Measurements from ENCODE around the gene FBXL14. TPM values are rescaled to one million over a fixed set of nuclear protein-coding genes. Genes with fewer than 3 reads are reported as not detected.
A peak's percentile ranks its signal among the peaks of the same experiment; 100 is the strongest.
"Not testable (repeated sequence)": the region's sequence is repeated elsewhere in the genome, so short reads cannot be mapped to it uniquely, and the experiment has no call there.

The FBXL14 gene
- polyA plus RNA-seq, 4 donors, result 10.7 to 17.2 (median 13.8) TPM

DNA sequence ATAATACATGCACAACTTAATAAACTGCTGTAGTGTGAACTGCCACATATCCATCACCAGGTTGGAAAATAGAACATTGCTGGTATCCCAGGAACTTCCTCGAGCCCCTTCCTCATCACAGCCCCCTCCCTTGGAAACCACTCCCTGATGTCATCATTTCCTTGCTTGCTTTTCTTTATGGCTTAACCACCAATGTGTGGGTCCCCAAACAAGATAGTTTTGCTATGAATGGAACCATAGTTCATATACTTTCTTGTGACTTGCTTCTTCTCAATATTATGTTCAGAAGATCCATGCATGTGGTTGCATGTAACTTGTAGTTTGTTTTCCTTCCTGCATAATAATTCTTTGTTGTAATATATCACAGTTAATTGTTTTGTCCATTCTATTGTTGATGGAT is 25.7 kb upstream of the FBXL14 start:
- DNase-seq (ENCODE audit: low read depth in 4 of 4, low spot score in 2 of 4), result no peak

DNA sequence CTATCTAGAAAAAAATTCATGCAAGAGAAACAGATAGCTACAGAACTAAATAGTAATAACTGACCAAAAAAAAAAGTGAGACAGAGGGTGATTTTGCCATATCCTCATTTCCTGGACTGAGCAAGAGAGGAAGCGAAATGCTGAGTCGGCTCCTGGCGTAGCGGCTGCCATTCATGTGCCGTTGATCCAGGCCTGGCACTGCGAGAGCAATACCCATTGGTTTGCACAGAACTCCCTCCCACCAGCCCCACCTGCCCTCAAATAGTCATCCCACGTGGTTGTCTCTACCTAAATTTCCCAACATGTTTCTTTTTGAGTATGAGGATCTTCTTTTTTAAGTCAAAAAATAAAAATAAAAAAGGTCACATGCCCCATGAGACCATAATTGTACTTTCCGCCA is 25.2 kb upstream of the FBXL14 start:
- DNase-seq (ENCODE audit: low read depth in 4 of 4, low spot score in 2 of 4), result no peak

DNA sequence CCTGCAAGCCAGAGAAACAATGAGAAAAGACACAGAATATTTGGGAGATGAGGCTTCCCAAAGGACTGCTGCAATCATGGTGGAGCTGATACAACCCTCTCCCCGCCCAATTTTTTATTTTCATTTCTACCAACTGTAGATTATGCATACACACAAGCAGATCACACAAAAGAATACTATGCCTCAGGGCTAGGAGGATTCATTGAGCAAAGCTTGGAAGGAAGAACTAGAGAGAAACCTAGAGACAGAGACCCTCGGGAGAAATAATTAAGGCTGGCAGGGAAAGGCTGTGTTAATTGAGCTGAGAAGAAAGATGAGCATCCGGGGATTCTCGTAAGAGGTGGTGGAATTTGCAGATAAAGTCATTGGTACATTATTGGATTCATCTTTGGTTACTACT is 24.8 kb upstream of the FBXL14 start:
- no peak for DNase-seq (ENCODE audit: low read depth in 4 of 4, low spot score in 2 of 4)

DNA sequence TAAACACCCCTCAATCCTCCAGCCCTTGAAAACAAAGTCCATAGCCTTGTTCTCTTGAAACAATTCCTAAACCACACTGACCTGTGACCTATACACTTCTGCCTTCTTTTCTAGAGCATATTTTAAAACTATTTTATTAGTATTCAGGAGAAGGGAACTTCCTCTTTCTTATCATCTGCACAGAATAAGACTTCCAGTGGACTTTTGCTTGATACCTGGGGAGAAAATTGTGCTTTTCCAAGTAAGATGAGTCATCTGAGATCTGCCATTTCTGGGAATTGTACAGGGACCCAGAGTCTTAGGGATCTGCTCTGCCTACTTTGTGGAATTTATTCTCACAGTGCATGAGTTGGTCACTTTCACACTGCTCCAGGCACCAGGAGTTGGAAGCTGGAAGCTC is 24.1 kb upstream of the FBXL14 start:
- DNase-seq (ENCODE audit: low read depth in 4 of 4, low spot score in 2 of 4), result no peak

DNA sequence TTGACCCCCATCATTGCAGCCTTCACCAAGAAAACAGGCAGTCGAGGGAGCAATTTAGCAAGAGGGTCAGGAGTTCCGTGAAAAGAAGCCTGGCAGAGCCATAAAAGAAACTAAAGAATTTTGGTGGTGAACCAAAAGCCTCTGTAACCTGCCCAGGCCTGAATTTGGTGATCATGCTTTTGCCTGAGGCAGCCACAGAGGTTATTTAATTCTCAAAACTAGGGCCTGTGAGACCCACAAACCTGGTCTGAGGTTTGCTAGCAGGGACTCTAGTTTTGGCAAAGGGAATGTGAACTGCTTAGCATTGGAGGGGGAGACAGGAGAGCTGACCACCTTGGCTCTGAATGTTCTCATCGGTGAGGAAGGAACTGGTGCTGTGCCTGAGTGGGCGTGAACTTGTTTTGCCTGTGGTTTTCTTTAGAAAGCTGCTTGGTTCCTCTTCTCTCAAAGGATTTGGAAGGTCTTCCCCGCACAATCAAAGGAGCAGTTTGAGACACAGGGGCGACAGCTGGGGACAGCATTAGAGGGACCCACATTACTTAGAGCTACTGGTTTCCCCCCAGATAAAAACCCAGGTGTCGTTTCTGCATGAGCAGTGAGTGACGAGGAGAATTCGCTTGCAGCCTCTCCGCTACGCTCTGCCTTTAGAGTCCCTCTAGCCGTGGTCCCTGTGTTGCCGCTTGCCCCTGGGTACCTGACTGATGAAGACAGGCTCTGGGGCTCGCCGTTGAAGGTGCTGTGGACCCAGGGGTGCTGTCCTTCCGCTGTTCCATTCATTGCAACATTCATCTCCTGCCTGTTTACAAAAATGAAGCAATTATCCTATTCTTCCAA is 22.1 kb upstream of the FBXL14 start:
- DNase-seq (ENCODE audit: low read depth in 4 of 4, low spot score in 2 of 4), result no peak

DNA sequence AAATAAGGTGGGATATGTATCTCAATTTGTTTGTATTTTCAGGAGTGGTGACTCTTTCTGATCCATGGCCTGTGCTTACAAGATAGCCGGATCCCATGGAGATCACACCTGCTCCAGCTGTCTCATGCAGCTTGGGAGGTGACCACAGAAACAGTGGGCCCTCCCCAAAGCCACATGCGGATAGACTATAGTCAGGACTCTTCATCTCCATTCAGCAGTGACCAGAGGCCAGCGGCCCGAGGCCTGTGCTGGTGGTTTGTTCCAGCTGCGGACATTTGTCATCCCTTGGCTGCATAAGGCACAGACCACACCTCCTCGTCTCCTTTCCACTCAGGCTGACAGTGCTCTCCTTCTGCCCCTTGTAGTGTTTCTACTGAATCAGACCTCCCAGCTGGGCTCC is 20.0 kb upstream of the FBXL14 start:
- DNase-seq (ENCODE audit: low read depth in 4 of 4, low spot score in 2 of 4), result no peak

DNA sequence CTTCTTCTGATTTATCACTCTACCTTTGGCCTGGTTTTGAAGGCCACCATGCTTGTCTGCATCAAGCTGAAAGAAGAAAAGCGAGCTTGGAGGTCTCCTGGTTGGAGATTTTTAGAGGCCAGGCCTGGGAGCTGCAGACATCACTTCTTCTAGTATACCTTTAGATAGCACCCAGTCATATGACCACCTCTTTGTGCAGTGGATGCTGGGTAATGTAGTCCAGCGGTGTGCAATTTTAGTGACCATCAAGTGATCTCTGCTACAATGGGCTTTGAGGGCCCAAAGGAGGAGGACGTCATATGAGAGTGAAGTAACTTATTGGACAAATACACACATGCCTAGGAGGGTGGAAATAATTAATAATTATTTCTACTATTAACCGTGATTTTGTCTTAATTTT is 19.5 kb upstream of the FBXL14 start:
- no peak for DNase-seq (ENCODE audit: low read depth in 4 of 4, low spot score in 2 of 4)

DNA sequence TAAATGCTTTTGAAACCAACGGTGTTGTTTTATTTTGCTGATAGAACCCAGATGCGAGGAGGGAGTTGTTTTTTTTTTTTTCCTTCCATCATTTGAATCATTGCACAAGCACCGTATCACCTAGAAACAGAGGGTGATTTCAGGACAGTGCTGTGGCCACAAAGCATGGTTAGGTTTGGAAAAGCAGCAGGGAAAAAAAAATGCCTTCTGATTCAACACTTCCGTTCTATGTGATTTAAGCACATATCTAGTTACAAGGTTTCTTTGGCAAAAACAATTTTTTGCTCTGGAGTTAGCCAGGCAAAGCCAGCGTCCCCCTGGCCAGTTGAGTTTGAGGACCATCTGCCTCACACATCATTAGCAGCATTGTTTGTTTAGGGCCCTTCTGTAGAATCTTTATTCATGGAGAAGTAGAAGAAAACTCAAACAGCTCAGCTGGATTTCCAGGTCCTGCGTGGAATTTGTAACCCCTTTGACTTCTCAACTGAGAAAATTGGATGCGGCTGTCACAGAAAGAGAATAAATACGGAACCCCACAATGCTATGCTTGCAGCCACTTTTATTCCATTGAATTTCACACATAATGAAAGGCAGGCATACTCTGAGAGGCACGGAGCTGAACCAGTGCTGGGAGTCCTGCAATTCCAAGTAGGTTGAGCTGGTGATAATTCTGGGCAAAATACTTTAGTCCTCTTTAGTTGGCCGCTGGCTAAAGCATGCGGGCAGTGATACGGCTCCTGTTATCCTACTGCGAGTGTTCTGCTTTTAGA is 17.6 kb upstream of the FBXL14 start:
- DNase-seq (ENCODE audit: low read depth in 4 of 4, low spot score in 2 of 4), result no peak

DNA sequence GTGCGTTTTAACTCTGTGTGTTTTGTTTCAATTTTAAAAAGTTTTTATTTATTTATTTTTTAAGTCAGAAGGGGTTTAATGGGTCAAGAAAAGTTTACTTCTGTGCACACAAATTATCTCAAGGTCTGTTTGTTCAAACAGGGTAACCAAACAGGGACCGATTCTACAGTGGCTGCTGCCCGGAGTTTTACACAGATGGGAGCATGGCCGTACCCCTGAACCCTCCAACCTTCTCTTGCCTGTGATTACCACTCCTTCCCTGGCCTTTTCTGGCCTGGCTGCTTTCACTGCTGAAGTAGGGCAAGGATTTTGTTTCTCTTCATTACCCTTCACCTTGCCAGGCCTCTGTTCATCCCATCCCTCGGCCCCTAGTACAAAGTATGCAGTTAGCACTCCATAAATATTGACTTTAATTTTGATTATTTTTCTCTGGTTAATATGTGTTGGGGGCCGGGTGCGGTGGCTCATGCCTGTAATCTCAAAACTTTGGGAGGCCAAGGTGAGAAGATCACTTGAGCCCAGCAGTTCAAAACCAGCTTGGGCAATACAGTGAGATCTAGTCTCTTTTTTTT is 15.8 kb upstream of the FBXL14 start:
- DNase-seq (ENCODE audit: low read depth in 4 of 4, low spot score in 2 of 4), result no peak

DNA sequence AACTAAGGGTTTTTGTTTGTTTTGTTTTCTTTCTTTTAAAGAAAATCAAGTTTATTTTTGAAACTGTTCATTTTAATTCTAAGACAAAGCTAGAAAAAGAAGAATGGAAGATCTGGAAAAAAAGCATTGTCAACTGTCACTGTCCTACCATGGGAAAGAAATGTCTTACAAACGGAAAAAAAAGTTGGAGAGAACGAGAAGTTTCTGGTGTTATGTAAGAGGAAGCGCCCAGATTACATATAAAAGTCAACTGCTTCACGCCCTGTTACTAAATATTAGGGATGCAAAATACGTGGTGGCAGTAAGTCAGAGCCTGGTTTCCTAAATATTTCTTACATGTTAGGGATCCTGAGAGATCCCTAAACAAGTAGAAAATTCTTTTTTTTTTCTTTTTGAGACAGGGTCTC is 14.3 kb upstream of the FBXL14 start:
- DNase-seq (ENCODE audit: low read depth in 4 of 4, low spot score in 2 of 4), result no peak

DNA sequence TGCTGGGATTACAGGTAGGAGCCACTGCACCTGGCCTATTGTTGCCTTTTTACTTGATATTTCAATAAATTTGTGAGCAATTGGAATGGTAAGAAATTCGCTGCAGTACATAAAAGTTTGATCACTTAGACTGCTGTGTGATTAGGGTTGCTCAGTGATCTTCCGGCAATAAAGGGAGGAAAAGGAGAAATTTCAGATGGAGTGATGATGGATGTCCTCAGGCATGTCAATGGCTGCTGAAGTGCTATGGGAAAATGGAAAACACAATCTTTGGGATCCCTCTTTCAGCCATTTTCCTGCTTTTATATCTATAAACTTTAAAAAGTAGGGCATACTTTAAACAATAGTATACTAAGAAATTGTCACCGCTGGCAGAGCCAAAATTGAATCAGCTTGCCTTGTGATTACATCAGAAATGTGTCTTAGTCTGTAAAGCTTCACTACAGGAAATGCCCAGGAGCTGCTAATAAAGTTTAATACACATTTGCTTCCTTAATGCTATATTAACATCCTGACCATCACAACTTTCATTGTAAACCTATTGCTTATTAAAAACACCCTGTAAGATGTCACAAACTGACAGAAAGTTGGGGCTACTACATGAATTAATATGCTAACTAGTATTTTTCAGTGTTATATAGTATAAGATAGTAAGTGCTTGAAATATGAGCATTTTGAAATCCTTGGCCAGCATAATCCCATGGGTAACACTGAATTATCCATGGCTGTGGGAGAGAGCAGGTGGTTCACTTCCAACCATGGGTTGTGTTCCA is 13.7 kb upstream of the FBXL14 start:
- no peak for DNase-seq (ENCODE audit: low read depth in 4 of 4, low spot score in 2 of 4)

DNA sequence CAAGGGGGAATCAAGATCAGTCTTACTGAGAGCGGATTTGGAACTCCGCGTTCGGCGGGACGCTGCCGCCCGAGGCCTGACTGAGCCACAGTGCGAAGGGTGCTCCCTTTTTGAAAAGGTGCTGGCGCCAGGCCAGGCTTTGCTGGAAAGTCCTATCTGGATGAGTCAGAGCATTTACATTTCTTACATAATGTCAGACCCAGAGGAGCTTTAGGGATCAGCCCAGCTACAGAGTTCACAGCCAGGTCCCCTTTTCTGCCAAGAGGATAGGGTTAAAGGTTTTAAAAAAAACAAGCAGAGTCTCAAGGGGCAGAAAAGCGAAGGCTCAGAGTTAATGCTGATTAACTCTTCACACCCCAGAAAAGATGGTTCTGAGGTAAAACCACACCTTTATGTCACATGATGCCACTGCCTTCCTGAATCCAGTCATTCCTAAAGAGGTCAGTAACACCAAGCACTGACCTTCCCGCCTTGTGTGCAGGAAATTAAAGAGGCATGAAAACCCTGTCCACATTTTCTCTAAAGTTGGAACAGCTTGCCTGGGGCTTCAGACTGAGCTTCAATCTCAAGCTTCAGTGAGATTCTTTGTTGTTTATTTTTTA is 11.7 kb upstream of the FBXL14 start:
- no peak for DNase-seq (ENCODE audit: low read depth in 4 of 4, low spot score in 2 of 4)

DNA sequence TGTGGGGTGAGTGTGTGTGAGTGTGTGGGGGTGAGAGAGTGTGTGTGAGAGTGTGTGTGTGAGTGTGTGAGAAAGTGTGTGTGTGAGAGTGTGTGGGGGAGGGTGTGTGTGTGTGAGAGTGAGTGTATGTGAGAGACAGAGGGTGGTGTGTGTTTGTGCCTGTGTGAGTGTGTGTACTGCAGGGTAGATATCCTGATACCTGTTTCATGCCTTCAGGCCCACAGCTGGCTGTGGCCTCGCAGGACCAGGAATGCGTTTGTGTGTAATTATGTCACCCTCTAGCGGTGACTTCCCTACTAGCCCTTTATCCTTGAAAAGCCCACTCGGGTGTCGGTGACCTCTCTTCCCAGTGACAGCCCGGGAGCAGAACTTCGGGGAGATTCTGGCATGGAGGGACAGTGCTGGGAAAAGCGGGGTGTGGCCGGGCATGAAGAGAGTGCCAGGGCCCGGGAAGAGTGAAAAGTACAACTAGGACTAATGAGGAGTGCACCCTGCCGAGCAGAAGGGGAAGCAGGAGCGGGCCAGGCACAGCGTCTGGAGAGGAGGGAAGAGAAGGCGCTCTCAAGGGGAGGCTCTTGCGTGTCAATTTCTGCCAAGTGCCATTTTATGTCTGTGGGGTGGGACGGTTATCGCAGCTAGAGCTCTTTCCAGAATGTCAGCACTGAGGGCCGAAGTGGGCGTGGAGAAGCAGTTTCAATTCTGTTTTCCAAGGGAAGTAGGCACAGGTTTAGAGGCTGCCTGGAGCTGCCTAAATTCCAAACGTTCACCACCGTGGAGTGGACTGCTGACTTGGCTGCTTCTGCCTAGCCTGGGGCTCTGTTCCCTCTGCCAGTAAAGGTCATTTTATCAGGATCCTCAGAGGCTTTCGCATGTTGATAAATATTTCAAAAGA is 11.0 kb upstream of the FBXL14 start:
- DNase-seq (ENCODE audit: low read depth in 4 of 4, low spot score in 2 of 4), result peak in 1 of 4 donors; percentile 86

DNA sequence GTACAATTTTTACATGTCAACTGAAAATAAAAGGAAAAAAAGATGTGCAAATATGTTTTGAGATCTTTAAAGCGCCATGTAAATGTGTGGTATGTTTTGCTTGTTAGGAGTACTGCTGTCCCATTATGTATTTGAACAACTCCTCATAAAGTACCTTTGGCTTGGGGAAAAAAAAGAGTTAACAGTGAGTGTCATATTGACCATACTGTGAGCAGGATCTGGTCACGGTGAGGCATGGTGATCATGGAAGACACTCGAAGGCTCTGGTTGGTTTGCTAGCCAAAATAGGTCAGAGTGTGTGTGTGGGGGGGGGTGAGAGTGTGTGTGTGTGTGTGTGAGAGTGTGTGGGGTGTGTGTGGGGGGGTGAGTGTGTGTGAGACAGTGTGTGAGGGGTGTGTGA is 10.1 kb upstream of the FBXL14 start:
- DNase-seq (ENCODE audit: low read depth in 4 of 4, low spot score in 2 of 4), result no peak

DNA sequence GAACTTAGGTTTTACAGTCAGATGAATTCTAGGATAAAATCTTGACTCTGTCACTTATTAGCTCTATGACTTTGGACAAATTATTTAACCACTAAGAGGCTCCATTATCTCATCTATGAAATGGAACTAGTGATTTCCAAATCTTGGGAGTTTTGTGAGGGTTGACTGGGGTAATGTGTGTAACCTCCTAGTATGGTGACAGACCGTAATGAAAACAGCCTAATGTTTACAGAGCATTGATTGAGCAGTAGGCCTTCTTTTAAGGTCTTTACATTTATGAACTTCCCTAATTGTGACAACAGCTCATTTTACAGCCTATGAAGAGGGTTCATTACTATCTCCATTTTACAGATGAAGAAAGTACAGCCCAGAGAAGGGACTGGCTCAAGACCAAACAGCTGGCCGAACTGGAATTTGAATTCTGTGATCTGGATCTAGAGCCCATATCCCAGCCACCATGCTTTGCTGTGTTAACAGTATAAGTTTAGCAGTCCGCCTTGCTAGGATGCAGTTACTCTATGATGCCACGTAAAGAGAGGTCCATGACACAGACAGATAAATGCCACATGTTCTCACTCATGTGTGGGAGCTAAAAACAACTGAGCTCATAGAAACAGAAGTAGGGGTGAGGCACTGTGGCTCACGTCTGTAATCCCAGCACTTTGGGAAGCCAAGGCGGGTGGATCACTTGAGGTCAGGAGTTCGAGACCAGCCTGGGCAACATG is 9.1 kb upstream of the FBXL14 start:
- DNase-seq (ENCODE audit: low read depth in 4 of 4, low spot score in 2 of 4), result no peak

DNA sequence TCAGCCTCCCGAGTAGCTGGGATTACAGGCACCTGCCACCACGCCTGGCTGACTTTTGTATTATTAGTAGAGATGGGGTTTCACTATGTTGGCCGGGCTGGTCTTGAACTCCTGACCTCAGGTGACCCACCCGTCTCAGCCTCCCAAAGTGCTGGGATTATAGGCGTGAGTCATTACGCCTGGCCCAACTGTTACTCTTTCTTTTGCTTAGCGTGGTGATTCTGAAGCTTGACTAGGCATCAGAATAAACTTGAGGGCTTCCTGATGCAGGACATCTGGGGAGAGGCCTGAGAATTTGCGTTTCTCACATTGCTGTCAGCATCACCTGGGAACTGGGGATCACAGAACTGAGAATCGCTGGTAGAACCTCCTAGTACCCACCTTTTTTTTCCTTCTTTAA is 8.3 kb upstream of the FBXL14 start:
- DNase-seq (ENCODE audit: low read depth in 4 of 4, low spot score in 2 of 4), result not testable (repeated sequence)

DNA sequence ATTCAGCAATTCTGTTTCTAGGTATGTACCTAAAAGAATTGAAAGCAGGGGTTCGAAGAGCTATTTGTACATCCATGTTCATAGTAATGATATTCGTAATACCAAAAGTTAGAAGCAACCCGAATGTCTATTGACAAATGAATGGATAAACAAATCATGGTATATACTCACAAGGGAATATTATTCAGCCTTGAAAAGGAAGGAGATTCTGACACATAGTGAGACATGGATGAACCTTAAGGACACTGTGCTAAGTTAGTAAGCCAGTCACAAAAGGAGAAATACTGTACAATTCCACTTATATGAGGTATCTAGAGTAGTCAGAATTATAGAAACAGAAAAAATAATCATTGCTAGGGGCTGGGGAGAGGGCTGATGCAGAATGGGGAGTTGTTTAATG is 4.4 kb upstream of the FBXL14 start:
- DNase-seq (ENCODE audit: low read depth in 4 of 4, low spot score in 2 of 4), result no peak

DNA sequence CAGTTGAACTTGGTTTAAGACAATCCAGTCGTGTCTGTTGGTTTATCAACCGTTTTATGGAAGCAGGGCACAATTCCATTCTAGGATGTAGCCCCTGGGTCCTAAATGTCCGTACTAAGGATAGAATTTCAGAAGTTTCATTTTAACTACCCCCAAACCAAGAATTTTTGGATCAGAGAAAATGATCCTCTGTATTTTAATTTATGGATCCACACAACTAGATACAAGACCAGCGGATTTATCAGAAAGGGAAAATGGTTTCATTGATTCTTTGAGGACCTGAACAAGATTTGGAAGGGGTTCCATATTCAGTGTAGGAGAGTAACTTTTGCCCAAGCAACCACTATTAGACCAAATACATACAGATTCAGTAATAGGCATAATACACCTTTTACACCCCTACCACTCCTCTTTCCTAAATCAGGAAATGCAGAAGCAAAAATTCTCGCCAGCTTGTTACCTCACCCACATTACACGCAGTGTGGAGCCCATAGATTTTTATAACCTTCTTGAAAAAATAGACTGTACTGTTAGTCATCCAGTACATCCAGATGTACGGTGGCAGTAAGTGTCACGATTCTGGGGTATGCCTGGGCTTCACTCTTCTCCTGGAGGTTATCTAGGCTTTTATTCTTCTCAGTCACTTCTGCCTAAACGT is 1.4 kb upstream of the FBXL14 start:
- DNase-seq (ENCODE audit: low read depth in 4 of 4, low spot score in 2 of 4), result no peak
